Cardiac fibroblast (primary cell): ENCODE results near the gene ZNF366.
A peak's percentile ranks its signal among the peaks of the same experiment; 100 is the strongest.

Source experiments
- DNase-seq, 2 donors: peaks; one replicate each; pipeline versions ENCODE4 v3.0.0 to v3.0.0-alpha.2; 2010; ENCODE audit warnings: low read depth in 2 of 2
- H3K4me3 ChIP-seq, 2 donors: replicated peaks in 1 of 2; 1 replicate in 1 of 2; 2 replicates in 1 of 2; pipeline ENCODE4 v1.5.1; 2011; ENCODE audit warnings: low read depth in 2 of 2, low read length in 2 of 2, mild to moderate bottlenecking in 2 of 2, moderate library complexity in 1 of 2
- TF ChIP-seq, protein P1 (sequence below): IDR thresholded peaks from one replicate; pipeline ENCODE4 v1.5.1; 2011; ENCODE audit warnings: low read depth, mild to moderate bottlenecking, low read length, inconsistent platforms

Gene ZNF366

DNA sequence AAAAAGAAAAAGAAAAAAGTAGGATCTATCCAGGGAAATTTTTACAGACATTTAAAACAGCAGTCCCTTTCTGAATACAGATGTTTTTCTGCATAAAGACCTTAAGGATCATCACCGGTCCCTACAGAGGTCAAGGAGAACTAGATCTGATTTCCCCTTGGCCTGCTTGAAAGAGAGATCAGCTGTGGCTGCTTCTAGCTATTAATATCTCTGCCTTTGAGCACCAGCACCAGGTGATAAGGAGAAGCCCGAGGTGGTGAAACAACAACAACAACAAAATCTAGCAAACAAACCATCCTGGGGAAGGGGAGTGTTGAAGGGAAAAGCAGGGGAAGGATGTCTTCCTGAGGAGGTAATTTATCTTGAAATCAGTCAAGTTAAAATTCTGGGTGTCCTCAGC is 42.1 kb downstream of the ZNF366 start:
- DNase-seq: no peak
- TF ChIP-seq, protein P1, sequence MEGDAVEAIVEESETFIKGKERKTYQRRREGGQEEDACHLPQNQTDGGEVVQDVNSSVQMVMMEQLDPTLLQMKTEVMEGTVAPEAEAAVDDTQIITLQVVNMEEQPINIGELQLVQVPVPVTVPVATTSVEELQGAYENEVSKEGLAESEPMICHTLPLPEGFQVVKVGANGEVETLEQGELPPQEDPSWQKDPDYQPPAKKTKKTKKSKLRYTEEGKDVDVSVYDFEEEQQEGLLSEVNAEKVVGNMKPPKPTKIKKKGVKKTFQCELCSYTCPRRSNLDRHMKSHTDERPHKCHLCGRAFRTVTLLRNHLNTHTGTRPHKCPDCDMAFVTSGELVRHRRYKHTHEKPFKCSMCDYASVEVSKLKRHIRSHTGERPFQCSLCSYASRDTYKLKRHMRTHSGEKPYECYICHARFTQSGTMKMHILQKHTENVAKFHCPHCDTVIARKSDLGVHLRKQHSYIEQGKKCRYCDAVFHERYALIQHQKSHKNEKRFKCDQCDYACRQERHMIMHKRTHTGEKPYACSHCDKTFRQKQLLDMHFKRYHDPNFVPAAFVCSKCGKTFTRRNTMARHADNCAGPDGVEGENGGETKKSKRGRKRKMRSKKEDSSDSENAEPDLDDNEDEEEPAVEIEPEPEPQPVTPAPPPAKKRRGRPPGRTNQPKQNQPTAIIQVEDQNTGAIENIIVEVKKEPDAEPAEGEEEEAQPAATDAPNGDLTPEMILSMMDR: no peak
- H3K4me3 ChIP-seq: no peak overlapping the region

DNA sequence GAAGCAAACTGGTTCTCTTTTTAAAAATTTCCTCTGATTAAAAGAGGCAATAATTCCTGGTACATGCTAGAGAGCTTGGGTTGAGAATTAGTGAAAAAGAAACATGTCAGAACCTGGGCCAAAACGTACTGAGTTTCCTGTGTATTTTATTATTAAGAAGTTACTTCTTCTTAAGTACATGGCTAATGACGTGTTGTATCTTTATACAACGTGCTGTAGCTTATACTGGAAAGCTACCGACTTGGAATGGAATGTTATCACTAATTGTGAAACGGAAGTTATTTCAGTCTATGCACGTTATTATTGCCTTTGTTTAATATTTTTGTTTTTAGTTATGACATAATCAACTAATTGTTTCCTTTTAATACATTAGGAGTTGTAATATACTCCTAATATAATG is 43.1 kb downstream of the ZNF366 start:
- TF ChIP-seq, protein P1: no peak
- DNase-seq: peak; percentile 33 to 68
- no peak overlapping the region for H3K4me3 ChIP-seq

DNA sequence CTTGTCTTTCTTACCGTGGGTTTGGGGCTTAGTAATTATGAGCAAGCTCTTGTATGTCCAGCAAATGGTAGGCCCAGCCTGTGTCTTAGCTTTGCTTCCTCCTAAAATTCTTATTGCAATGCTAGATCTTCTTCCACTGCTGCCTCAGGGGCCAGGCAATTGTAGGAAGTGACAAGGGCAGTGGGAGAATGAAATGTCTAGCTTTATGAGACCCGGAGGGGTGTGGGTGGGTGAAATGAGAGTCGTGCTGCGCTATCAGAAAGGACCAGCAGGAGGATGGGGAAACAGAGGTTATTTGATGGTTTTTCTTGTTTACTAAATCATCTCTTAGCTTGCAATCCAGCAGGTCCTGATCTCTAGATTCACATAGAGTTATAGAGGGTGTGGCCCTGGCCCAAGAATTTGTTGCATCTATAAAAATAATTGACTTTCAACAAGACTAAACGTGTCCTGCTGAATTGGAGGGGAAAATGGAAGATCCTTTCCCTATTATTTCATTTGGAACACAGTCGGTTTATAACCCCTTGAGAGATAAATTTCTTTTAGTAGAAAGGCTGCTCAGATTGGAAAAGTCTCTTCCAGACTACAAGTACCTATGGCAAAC is 43.7 kb downstream of the ZNF366 start:
- H3K4me3 ChIP-seq: no peak overlapping the region
- TF ChIP-seq, protein P1: no peak
- DNase-seq: no peak

DNA sequence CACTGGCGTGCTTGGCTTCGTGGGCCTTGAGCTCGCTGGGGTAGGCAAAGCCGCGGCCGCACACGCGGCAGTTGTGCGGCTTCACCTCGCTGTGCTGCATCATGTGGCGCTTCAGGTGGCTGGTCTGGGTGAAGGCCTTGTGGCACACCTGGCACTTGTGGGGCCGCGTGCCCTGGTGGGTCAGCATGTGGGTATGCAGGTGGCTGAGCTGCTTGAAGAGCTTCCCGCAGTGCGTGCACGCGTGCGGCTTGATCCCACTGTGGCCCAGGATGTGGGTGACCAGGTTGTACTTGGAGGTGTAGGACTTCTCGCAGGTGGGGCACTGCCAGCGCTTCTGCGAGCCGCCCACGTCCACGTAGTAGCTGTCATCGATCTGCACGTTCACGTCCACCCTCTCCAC is 46.8 kb downstream of the ZNF366 start:
- H3K4me3 ChIP-seq: no peak overlapping the region
- DNase-seq: no peak
- TF ChIP-seq, protein P1: no peak

DNA sequence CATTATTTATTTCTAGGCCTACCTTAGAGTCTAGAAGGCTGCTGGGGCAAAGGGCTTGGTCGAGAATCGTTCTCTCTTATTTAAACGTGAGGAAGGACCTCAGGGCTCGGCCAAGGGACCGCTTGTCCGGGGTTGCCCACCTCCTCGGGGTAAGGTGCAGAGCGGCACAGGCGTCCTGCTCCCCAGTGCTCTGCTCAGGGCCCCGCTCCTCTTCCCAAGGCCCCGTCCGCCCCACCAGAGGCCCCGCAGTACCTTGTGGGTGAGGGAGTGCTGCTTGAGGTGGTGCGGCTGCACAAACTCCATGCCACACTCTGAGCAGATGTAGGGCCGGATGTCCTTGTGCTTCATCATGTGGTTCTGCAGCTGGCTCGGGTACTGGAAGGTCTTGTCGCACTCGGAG is 47.3 kb downstream of the ZNF366 start:
- DNase-seq: no peak
- H3K4me3 ChIP-seq: no peak overlapping the region
- TF ChIP-seq, protein P1: no peak

DNA sequence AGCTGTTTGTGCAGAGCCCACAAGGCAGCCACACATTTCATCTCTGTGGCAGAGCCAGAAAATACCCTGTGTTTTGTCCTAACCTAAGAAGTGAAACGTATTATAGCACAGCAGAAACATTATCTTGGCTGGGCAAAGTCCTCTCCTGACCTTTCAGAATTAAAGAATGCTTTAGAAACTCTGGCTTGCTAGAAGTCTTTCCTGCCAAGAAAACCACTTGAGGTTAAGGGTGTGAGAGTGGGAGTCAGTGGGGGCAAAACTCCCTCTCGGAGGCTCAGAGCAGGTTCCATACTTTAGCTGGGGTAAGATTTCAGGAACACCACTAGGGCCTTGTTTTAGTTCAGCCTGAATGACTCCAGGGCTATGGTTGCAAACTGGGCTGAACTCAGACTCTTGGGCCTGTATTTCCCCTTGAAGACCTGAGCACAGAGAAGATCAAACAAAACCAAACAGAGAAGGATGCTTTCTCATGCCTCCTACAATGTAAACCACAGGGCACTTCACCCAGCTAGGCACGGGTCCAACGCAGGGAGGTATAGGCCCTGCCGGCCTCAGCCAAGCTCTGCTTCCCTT is 48.0 kb downstream of the ZNF366 start:
- TF ChIP-seq, protein P1: no peak
- DNase-seq: peak in 1 of 2 donors; percentile 68
- no peak overlapping the region for H3K4me3 ChIP-seq

DNA sequence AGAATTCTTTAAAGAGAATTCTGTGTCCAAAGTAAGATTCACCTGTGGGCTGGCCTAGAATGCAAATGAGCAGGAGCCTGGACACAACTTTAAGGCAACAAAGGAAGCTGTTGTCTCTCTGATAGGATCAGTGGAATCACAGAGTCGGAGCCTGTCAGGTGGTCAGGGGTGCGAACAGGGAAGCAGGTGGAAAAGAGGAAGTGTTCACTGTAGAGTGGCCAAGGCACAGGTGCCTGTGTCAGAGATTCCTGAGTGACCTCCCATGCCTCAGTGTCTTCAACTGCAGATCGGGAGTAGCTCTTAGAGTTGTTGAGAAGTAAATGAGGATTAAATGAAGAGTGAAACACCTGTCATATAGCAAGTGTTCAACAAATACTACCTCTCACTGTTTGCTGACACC is 48.8 kb downstream of the ZNF366 start:
- TF ChIP-seq, protein P1: no peak
- no peak for DNase-seq
- H3K4me3 ChIP-seq: no peak overlapping the region
